Activated T-cell treated with anti-CD3 and anti-CD28 coated beads, Interleukin-2, amount 50 U/mL, for 48 hours (primary cell): ENCODE measurements around the gene DHRS9.

Experiments
- DNase-seq, 2 experiments: peaks; one replicate each; pipeline ENCODE4 v3.0.0-alpha.2; 2020

Gene DHRS9

GRCh38 chr2:169137924-169138323, 68.6 kb downstream of the DHRS9 start:
- DNase-seq, result no peak

GRCh38 chr2:169139145-169139544, 69.8 kb downstream of the DHRS9 start:
- no peak for DNase-seq

- no peak for DNase-seq
Measured at GRCh38 chr2:169139993-169140767, 70.8 kb downstream of the DHRS9 start.

DNA sequence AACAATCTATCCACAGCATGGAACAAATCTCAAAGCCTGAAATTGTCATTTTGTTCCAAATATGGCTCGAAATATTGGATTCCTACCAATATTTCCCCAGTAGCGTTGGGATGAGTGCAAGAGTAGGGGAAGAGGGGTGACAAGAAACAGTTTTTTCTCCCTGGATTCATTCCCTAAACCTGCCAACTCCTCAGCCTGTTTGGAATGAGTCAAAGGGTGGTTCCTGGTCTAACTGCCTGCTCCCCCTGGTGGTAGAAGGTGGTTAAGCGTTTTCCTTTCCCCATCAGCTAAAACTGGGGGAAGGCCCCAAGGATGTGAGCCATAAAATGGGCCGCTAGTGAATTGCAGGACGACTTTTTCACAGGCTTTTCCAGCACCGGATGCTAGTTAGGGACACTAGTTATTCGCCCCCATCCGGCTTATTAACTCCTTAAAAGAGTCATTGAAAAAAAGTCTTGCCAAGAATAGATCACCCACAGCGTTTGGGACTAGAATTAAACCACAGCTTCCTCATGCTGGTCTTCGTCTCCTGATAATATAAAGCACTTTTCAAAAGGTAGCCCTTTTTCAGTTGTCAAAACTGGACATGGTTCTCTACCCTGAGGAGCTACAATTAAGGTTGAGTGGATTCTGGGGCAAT, 72.5 kb downstream of the DHRS9 start:
- peak; percentile 72 to 75 for DNase-seq

DNA sequence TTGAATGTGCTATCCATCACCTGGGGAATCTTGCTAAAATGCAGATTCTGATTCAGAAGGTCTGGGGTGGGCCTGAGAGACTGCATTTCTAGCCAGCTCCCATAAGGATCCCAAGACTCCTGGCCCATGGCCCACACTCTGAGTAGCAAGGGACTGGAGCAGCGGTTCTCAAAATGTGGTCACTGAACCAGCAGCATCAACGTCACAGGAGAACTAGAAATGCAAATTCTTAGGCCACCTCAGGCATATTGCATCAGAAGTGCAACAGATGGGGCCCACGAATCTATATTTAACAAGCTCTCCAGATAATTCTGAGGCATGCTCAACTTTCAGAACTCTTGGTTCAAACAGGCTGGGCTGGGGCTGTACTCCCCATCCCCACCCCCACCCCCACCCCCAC, 74.6 kb downstream of the DHRS9 start:
- DNase-seq, result no peak
